Thymus (tissue), 11 donors: ENCODE data around the gene ARID1B. TPM values are rescaled to one million over a fixed set of nuclear protein-coding genes. Genes with fewer than 3 reads are reported as not detected.
A peak's percentile ranks its signal among the peaks of the same experiment; 100 is the strongest.

ENCODE experiments used
- DNase-seq, 9 donors: peaks; one replicate each; pipeline ENCODE4 v3.0.0-alpha.2; 2013; ENCODE audit warnings: low spot score in 9 of 9, low read depth in 6 of 9, missing footprints in 1 of 9
- H3K27ac ChIP-seq, 2 donors: one replicate each; pipeline ENCODE4 v1.5.1; 2013; ENCODE audit warnings: control low read depth in 1 of 2, low read depth in 1 of 2, low read length in 1 of 2, mild to moderate bottlenecking in 1 of 2, moderate library complexity in 1 of 2
- H3K27me3 ChIP-seq, 2 donors: one replicate each; pipeline ENCODE4 v1.5.1; 2013; ENCODE audit warnings: low read length in 1 of 2; ENCODE audit not compliant: control insufficient read depth in 2 of 2, insufficient read depth in 1 of 2
- H3K36me3 ChIP-seq, 2 donors: one replicate each; pipeline ENCODE4 v1.5.1; 2013; ENCODE audit warnings: low read length in 1 of 2, mild to moderate bottlenecking in 1 of 2, moderate library complexity in 1 of 2; ENCODE audit not compliant: control insufficient read depth in 2 of 2, insufficient read depth in 2 of 2
- H3K4me1 ChIP-seq, 2 donors: one replicate each; pipeline ENCODE4 v1.5.1; 2013; ENCODE audit warnings: low read length in 2 of 2; ENCODE audit not compliant: control insufficient read depth in 2 of 2, insufficient read depth in 2 of 2
- H3K4me3 ChIP-seq, 2 donors: one replicate each; pipeline ENCODE4 v1.5.1; 2013; ENCODE audit warnings: low read length in 2 of 2, control low read depth in 1 of 2, mild to moderate bottlenecking in 1 of 2
- H3K9me3 ChIP-seq, 2 donors: one replicate each; pipeline ENCODE4 v1.5.1; 2013; ENCODE audit warnings: low read length in 1 of 2, mild to moderate bottlenecking in 1 of 2; ENCODE audit not compliant: control insufficient read depth in 2 of 2, insufficient read depth in 1 of 2
- WGBS: extraction: QIAGEN DNeasy Blood & Tissue Kit; methylation state at CpG from one replicate; pipeline ENCODE4 v1.1.7; 2013; 5-methylcytosine and 5-hydroxymethylcytosine counted together
- polyA plus RNA-seq: library from polyadenylated mRNA; stranded (reverse); fragments of 200-250 nt; gene quantifications from one replicate; pipeline ENCODE4 v1.2.3, GENCODE V29; 2013
- total RNA-seq: library from RNA; stranded (reverse); fragments of 120-200 nt; gene quantifications from one replicate; pipeline ENCODE4 v1.2.4, GENCODE V29; 2013
- donor health status: healthy.

Gene ARID1B
- total and polyA plus RNA-seq, 2 donors, result 24.0 to 26.5 TPM

- peaks cover 0 to 15% of the 10 kb centered on the region in 2 donors for H3K36me3 ChIP-seq
- no peak for DNase-seq
- 66% methylated on average over 2 of the region's 2 CpGs for WGBS
- no peak overlapping the region for H3K27ac ChIP-seq
- H3K27me3 ChIP-seq, result no peaks in the 10 kb centered on the region
- H3K4me1 ChIP-seq, result peaks cover 0 to 14% of the 10 kb centered on the region in 2 donors
- no peak overlapping the region for H3K4me3 ChIP-seq
- no peaks in the 10 kb centered on the region for H3K9me3 ChIP-seq
Observed at GRCh38 chr6:157063176-157063905, 286.2 kb downstream of the ARID1B start.

- Histone ChIP-seq H3K27ac (no peak overlapping the region), H3K27me3 (no peaks in the 10 kb centered on the region), H3K4me3 (no peak overlapping the region), H3K4me1 (peaks cover 0 to 14% of the 10 kb centered on the region in 2 donors), H3K36me3 (peaks cover 0 to 11% of the 10 kb centered on the region in 2 donors), H3K9me3 (no peaks in the 10 kb centered on the region)
- DNase-seq, result no peak
- WGBS, result 95% methylated on average over 5 of the region's 5 CpGs
Observed at GRCh38 chr6:157063923-157064322, 286.7 kb downstream of the ARID1B start.

DNA sequence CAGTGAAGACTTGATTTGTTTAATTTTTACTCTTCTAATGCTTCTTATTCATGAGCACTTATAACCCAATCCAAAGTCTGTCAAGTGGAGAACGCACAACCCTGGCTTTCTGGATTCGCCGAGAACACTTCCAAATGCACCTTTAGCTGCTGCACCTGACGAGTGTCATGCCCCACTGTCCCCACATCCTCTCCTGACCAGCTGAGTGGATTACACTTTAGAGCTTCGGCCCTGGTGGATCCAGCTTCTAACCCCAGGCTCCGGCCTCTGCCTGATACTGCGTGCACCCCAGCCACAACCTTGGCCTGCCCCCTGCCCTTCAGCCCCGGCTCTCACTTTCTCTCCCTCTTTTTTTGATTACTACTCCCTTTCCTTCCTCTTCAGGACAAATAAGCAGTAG, 287.3 kb downstream of the ARID1B start:
- Histone ChIP-seq H3K9me3 (no peaks in the 10 kb centered on the region), H3K36me3 (peaks cover 0 to 11% of the 10 kb centered on the region in 2 donors), H3K27me3 (no peaks in the 10 kb centered on the region), H3K4me3 (no peak overlapping the region), H3K27ac (no peak overlapping the region), H3K4me1 (peaks cover 0 to 14% of the 10 kb centered on the region in 2 donors)
- no peak for DNase-seq
- 93% methylated on average over 8 of the region's 8 CpGs for WGBS

DNA sequence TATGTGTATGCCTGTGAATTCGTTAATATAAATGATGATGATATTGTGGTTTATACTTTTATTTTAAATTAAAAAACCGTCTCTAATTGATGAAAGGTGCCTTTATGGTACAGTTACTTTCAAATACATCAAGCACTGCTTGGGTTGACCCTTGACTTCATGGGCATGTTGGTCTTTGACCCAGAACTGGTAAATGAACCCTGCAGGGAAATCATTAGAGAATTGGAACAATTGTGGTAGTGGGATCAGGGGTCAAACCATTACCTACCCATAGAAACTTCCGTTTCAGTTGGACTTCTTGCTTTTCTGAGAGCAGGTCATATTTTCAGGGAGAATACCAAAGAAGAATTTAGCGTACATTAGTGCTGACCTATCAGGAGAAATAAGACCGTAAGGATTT, 288.2 kb downstream of the ARID1B start:
- Histone ChIP-seq H3K4me3 (no peak overlapping the region), H3K4me1 (peaks cover 0 to 14% of the 10 kb centered on the region in 2 donors), H3K27ac (no peak overlapping the region), H3K27me3 (no peaks in the 10 kb centered on the region), H3K9me3 (no peaks in the 10 kb centered on the region), H3K36me3 (peaks cover 0 to 11% of the 10 kb centered on the region in 2 donors)
- DNase-seq, result no peak
- WGBS, result 90% methylated on average over 5 of the region's 5 CpGs

GRCh38 chr6:157066781-157067491, 289.8 kb downstream of the ARID1B start:
- 52% methylated on average over 6 of the region's 6 CpGs for WGBS

GRCh38 chr6:157067507-157067906, 290.3 kb downstream of the ARID1B start:
- H3K4me1 ChIP-seq, result peaks cover 0 to 14% of the 10 kb centered on the region in 2 donors
- peaks cover 0 to 6% of the 10 kb centered on the region in 2 donors for H3K36me3 ChIP-seq
- no peak for DNase-seq
- H3K4me3 ChIP-seq, result no peak overlapping the region
- no peaks in the 10 kb centered on the region for H3K27me3 ChIP-seq
- H3K27ac ChIP-seq, result no peak overlapping the region
- H3K9me3 ChIP-seq, result no peaks in the 10 kb centered on the region
- WGBS, result 94% methylated on average over 8 of the region's 8 CpGs

More at GRCh38 chr6:157066781-157067491, 289.8 kb downstream of the ARID1B start:
- Histone ChIP-seq H3K4me1 (peaks cover 0 to 14% of the 10 kb centered on the region in 2 donors), H3K4me3 (no peak overlapping the region), H3K27ac (no peak overlapping the region), H3K9me3 (no peaks in the 10 kb centered on the region), H3K36me3 (peaks cover 0 to 11% of the 10 kb centered on the region in 2 donors), H3K27me3 (no peaks in the 10 kb centered on the region)
- no peak for DNase-seq

- Histone ChIP-seq H3K4me1 (peaks cover 0 to 6% of the 10 kb centered on the region in 2 donors), H3K27ac (no peak overlapping the region), H3K9me3 (no peaks in the 10 kb centered on the region), H3K36me3 (peaks cover 1 to 8% of the 10 kb centered on the region in 2 donors), H3K4me3 (no peak overlapping the region), H3K27me3 (no peaks in the 10 kb centered on the region)
- WGBS, result 82% methylated on average over 7 of the region's 7 CpGs
- peak in 1 of 9 donors; percentile 23 for DNase-seq
Observed at GRCh38 chr6:157068691-157069324, 291.6 kb downstream of the ARID1B start.

DNA sequence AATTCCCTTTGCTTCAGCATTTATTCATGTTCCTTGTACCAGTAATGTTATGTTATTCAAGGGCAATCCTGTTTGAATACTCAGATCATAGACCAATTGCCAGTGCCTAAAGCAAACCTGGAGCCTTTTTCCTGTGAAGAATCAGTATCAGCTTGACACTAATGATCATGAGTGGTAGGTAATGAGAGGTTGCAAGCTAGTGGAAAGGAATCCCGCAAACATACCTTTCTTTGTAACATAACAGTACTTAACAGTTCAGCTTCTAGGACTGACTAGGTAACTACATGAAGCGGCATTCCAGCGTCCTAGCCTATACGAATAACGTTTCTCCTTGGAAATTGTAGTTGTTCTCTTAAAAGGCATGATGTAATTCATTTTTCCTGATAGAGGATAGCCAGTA, 292.4 kb downstream of the ARID1B start:
- Histone ChIP-seq H3K9me3 (no peaks in the 10 kb centered on the region), H3K27ac (no peak overlapping the region), H3K36me3 (peaks cover 3 to 6% of the 10 kb centered on the region in 2 donors), H3K4me1 (peaks cover 0 to 6% of the 10 kb centered on the region in 2 donors), H3K4me3 (no peak overlapping the region), H3K27me3 (no peaks in the 10 kb centered on the region)
- 97% methylated on average over 5 of the region's 5 CpGs for WGBS
- DNase-seq, result no peak
